ENCODE measurements around the gene TMTC3.

- TF ChIP-seq POLR2AphosphoS5 (IDR thresholded peaks at IDR 0.05; ENCODE audit: borderline replicate concordance, low read depth, low read length) = peak; percentile 86
- no peak for TF ChIP-seq EZH2 (IDR thresholded peaks at IDR 0.05)
- no peak for TF ChIP-seq FOXP2 (optimal IDR thresholded peaks at IDR 0.05; ENCODE audit: control extremely low read depth, extremely low read length, insufficient read depth)
Observed at GRCh38 chr12:88141774-88142609, at the start of gene TMTC3, which contains the start of gene CEP290.

Measured in SK-N-MC (cell line).